Hepatocyte (in vitro differentiated cells): ENCODE data around the gene PRKAR2A. TPM values are rescaled to one million over a fixed set of nuclear protein-coding genes. Genes with fewer than 3 reads are reported as not detected.
A peak's percentile ranks its signal among the peaks of the same experiment; 100 is the strongest.

Experiments used
- DNase-seq: peaks from one replicate; pipeline ENCODE4 v3.0.0-alpha.2; 2016; ENCODE audit warnings: low spot score
- H2AFZ ChIP-seq: fragments of 200-600 bp; sonication (generic); 2 replicates; pipeline ENCODE4 v1.6.0; 2016; ENCODE audit warnings: antibody characterized with exemption, mild to moderate bottlenecking
- H3K27ac ChIP-seq: fragments of 200-600 bp; sonication (generic); 2 replicates; pipeline ENCODE4 v1.5.1; 2016; ENCODE audit warnings: mild to moderate bottlenecking
- H3K27me3 ChIP-seq: fragments of 200-600 bp; sonication (generic); 2 replicates; pipeline ENCODE4 v1.6.1; 2016
- H3K36me3 ChIP-seq: fragments of 200-600 bp; sonication (generic); replicated peaks from 2 replicates; pipeline ENCODE4 v1.5.1; 2016; ENCODE audit warnings: low read depth; ENCODE audit not compliant: insufficient read depth
- H3K4me1 ChIP-seq: fragments of 200-600 bp; sonication (generic); 2 replicates; pipeline ENCODE4 v1.5.1; 2016; ENCODE audit warnings: mild to moderate bottlenecking, moderate library complexity; ENCODE audit not compliant: insufficient read depth
- H3K4me2 ChIP-seq: fragments of 200-600 bp; sonication (generic); 2 replicates; pipeline ENCODE4 v1.6.0; 2016
- H3K4me3 ChIP-seq: fragments of 200-600 bp; sonication (generic); 2 replicates; pipeline ENCODE4 v1.5.1; 2016; ENCODE audit warnings: mild to moderate bottlenecking
- H3K79me2 ChIP-seq: fragments of 200-600 bp; sonication (generic); 2 replicates; pipeline ENCODE4 v1.6.0; 2017; ENCODE audit warnings: mild to moderate bottlenecking
- H3K9me2 ChIP-seq: fragments of 200-600 bp; sonication (generic); replicated peaks from 2 replicates; pipeline ENCODE4 v1.6.0; 2017; ENCODE audit warnings: mild to moderate bottlenecking; ENCODE audit not compliant: insufficient read depth
- H3K9me3 ChIP-seq: fragments of 200-600 bp; sonication (generic); 2 replicates; pipeline ENCODE4 v1.5.1; 2016; ENCODE audit warnings: low read depth, mild to moderate bottlenecking
- H4K20me1 ChIP-seq: fragments of 200-600 bp; sonication (generic); 2 replicates; pipeline ENCODE4 v1.6.0; 2016; ENCODE audit warnings: mild to moderate bottlenecking; ENCODE audit not compliant: insufficient read depth, poor library complexity, severe bottlenecking
- EZH2 ChIP-seq: fragments of 200-600 bp; sonication (generic); IDR thresholded peaks from 2 replicates; pipeline ENCODE4 v1.6.1; 2016; ENCODE audit warnings: antibody characterized with exemption, mild to moderate bottlenecking, borderline replicate concordance
- EZH2phosphoT487 ChIP-seq: fragments of 200-600 bp; sonication (generic); IDR thresholded peaks from one replicate; pipeline ENCODE4 v1.6.1; 2018; ENCODE audit warnings: antibody characterized with exemption, mild to moderate bottlenecking, low read depth, moderate library complexity; ENCODE audit not compliant: unreplicated experiment, severe bottlenecking
- WGBS: methylation state at CpG from one replicate; pipeline ENCODE4 v1.1.6; 2016; ENCODE audit warnings: low lambda C conversion rate; ENCODE audit errors: missing lambda C conversion rate; 5-methylcytosine and 5-hydroxymethylcytosine counted together
- polyA plus RNA-seq: library from polyadenylated mRNA; unstranded; fragments of >200 nt; fragmentation: Nextera tagmentation; extraction: Ambion mirVana; gene quantifications from 2 replicates; pipeline ENCODE4 v1.2.1, GENCODE V29; 2016
- total RNA-seq: library from RNA; depleted of rRNA; stranded (reverse); fragments of >200 nt; gene quantifications from 2 replicates; pipeline ENCODE4 v1.2.3, GENCODE V29; 2014
- TF ChIP-seq, protein P1 (sequence below): fragments of 200-600 bp; sonication (generic); IDR thresholded peaks from 2 replicates; pipeline ENCODE4 v1.5.1; 2016; ENCODE audit warnings: antibody characterized with exemption, mild to moderate bottlenecking; ENCODE audit not compliant: poor library complexity

The PRKAR2A gene
- total and polyA plus RNA-seq, 2 experiments from 2014 or later, result 9.0 to 33.9 TPM

DNA sequence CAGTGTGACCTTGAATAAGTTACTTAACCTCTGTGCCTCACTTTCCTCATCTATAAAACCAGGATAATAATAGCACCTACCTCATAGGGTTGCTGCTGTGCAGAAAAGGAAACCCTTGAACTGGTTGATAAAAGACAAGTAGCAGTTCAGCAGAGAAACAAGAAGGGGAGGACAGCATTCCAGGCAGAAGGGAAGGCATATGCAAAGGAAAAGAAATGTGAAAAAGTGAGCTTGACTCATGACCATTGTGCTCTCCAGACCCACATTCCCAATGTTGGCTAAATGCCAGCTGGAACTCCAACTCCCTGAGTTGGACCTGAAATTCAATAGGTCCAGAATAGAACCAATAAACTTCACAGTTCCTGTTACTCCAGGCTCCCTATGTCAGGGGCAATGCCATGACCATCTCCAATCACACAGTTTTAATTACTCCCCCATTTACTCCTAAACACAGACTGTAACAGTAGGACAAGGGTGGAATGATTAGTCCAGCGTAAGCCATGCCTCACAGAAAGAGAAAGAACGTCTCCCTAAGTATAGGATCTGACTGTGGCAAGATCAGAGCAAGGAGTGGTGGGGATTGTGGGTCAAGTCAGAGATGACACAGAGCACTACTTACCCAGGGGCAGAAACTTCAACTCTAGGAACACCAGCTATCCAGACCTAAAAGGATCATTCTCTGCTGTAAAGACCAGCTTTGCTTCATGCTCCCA, 26.9 kb downstream of the PRKAR2A start:
- peaks cover 6% of the 10 kb centered on the region for H4K20me1 ChIP-seq
- TF ChIP-seq, protein P1, sequence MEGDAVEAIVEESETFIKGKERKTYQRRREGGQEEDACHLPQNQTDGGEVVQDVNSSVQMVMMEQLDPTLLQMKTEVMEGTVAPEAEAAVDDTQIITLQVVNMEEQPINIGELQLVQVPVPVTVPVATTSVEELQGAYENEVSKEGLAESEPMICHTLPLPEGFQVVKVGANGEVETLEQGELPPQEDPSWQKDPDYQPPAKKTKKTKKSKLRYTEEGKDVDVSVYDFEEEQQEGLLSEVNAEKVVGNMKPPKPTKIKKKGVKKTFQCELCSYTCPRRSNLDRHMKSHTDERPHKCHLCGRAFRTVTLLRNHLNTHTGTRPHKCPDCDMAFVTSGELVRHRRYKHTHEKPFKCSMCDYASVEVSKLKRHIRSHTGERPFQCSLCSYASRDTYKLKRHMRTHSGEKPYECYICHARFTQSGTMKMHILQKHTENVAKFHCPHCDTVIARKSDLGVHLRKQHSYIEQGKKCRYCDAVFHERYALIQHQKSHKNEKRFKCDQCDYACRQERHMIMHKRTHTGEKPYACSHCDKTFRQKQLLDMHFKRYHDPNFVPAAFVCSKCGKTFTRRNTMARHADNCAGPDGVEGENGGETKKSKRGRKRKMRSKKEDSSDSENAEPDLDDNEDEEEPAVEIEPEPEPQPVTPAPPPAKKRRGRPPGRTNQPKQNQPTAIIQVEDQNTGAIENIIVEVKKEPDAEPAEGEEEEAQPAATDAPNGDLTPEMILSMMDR, result no peak
- TF ChIP-seq EZH2, result no peak
- no peak for TF ChIP-seq EZH2phosphoT487
- H3K4me3 ChIP-seq, result no peak overlapping the region
- H3K4me1 ChIP-seq, result no peaks in the 10 kb centered on the region
- WGBS, result 85% methylated on average over 2 of the region's 2 CpGs
- H3K4me2 ChIP-seq, result no peak overlapping the region
- H3K27me3 ChIP-seq, result no peaks in the 10 kb centered on the region
- H3K79me2 ChIP-seq, result peaks cover 32% of the 10 kb centered on the region
- no peaks in the 10 kb centered on the region for H3K36me3 ChIP-seq
- no peaks in the 10 kb centered on the region for H3K9me3 ChIP-seq
- H3K27ac ChIP-seq, result no peak overlapping the region
- no peak overlapping the region for H2AFZ ChIP-seq
- peak; percentile 9 for DNase-seq
- H3K9me2 ChIP-seq, result no peaks in the 10 kb centered on the region

DNA sequence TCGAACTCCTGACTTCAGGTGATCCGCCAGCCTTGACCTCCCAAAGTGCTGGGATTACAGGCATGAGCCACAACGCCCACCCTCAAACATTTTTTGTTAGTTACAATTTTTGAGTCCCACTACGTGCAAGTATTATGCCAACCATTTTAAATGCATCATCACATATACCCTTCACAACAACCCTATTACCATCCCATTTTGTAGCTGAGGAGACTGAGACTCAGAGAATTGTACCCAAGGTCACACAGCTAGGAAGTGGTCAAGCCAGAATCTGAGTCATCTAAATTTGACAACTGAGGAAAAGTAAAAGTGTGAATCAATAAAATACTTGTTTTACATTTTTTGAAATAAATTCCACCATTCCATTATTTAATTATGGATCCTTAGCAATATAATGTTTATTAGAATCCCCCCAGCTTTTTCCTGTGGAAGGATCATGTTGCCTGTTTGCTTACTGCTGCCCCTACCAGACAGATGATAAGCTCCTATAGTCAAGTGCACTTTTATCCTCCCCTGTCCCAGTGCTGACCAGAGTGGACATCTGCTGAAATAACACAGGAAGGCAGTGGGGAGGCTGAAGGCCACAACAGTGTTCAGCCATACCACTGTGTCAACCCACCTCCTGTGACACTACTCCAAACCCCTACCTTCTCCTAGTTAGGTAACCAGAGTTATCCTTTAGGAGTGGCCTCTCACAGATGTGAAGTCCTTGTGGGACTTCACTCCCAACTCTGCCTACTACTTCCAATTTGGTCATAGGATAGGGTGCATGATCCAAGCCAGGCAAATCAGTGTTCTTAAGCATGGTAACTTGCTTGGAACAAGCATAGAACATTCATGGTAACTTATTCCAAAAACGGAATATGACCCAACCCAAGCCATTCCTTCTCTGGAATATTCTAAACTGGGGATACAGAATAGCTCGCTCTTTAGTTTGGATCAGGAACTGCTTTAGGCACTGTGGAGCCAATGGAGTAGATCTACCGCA, 28.1 kb downstream of the PRKAR2A start:
- H3K36me3 ChIP-seq, result no peaks in the 10 kb centered on the region
- H3K27ac ChIP-seq, result no peak overlapping the region
- DNase-seq, result no peak
- TF ChIP-seq, protein P1, result no peak
- TF ChIP-seq EZH2, result no peak
- no peak for TF ChIP-seq EZH2phosphoT487
- no peak overlapping the region for H3K4me3 ChIP-seq
- no peak overlapping the region for H2AFZ ChIP-seq
- no peaks in the 10 kb centered on the region for H3K27me3 ChIP-seq
- H3K9me2 ChIP-seq, result no peaks in the 10 kb centered on the region
- H3K9me3 ChIP-seq, result no peaks in the 10 kb centered on the region
- H3K4me2 ChIP-seq, result no peak overlapping the region
- 97% methylated on average over 7 of the region's 7 CpGs for WGBS
- no peaks in the 10 kb centered on the region for H3K4me1 ChIP-seq
- H3K79me2 ChIP-seq, result peaks cover 32% of the 10 kb centered on the region
- H4K20me1 ChIP-seq, result peaks cover 6% of the 10 kb centered on the region

DNA sequence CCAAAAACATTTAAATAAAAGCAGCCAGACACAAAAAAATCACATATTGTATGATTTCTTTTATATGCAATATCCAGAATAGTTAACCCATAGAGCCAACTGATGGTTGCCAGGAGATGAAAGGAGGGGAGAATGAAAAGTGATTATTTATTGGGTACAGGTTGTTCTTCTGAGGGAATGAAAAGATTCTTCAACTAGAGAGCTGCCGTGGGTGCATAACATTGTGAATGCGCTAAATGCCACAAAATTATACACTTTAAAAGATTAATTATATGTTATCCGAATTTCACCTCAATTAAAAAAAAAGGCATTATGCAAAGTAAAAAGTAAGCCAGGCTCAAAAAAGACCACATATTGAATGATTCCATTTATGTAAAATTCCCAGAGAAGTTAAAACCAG, 36.1 kb downstream of the PRKAR2A start:
- WGBS, result 91% methylated on average over 3 of the region's 3 CpGs
- Histone ChIP-seq H2AFZ (no peak overlapping the region), H3K36me3 (no peaks in the 10 kb centered on the region), H3K27me3 (no peaks in the 10 kb centered on the region), H3K79me2 (peaks cover 33% of the 10 kb centered on the region), H3K9me3 (no peaks in the 10 kb centered on the region), H3K27ac (no peak overlapping the region), H3K4me1 (no peaks in the 10 kb centered on the region), H3K4me3 (no peak overlapping the region), H4K20me1 (no peaks in the 10 kb centered on the region), H3K9me2 (no peaks in the 10 kb centered on the region), H3K4me2 (no peak overlapping the region)
- TF ChIP-seq EZH2 (no peak), EZH2phosphoT487 (no peak)
- TF ChIP-seq, protein P1, result no peak
- no peak for DNase-seq
